ENCODE data around the gene CEP112.

Gene CEP112

GRCh38 chr17:66200685-66201092 is 8.8 kb upstream of the CEP112 start (continued):
- TF ChIP-seq POU6F1 (CRISPR knock-in tag; IDR thresholded peaks at IDR 0.05; ENCODE audit: borderline replicate concordance, low read depth): no peak

- TF ChIP-seq BACH2 (CRISPR knock-in tag; IDR thresholded peaks at IDR 0.05; ENCODE audit: borderline replicate concordance) (no peak), RARB (CRISPR knock-in tag; IDR thresholded peaks at IDR 0.05) (no peak), ZFP30 (CRISPR knock-in tag; IDR thresholded peaks at IDR 0.05) (no peak), ZNF8 (CRISPR knock-in tag; IDR thresholded peaks at IDR 0.05) (no peak), ESRRG (CRISPR knock-in tag; IDR thresholded peaks at IDR 0.05) (no peak), CSDC2 (CRISPR knock-in tag; IDR thresholded peaks at IDR 0.05) (no peak), PATZ1 (CRISPR knock-in tag; IDR thresholded peaks at IDR 0.05; ENCODE audit: borderline replicate concordance) (no peak)
These were observed 6.3 kb upstream of the CEP112 start for GRCh38 chr17:66198242-66198641.

GRCh38 chr17:66192378-66192687 is 400 bp upstream of the CEP112 start:
- TF ChIP-seq ZNF70 (CRISPR knock-in tag; IDR thresholded peaks at IDR 0.05): no peak
- TF ChIP-seq PPARA (CRISPR knock-in tag; IDR thresholded peaks at IDR 0.05; ENCODE audit: borderline replicate concordance): no peak
- TF ChIP-seq ARNTL (CRISPR knock-in tag; IDR thresholded peaks at IDR 0.05; ENCODE audit: borderline replicate concordance, low read depth): no peak
- no peak for TF ChIP-seq ISL1 (CRISPR knock-in tag; IDR thresholded peaks at IDR 0.05)
- TF ChIP-seq BACH2 (CRISPR knock-in tag; IDR thresholded peaks at IDR 0.05; ENCODE audit: borderline replicate concordance): no peak
- no peak for TF ChIP-seq ESRRG (CRISPR knock-in tag; IDR thresholded peaks at IDR 0.05)
- no peak; the same call in 2 of the 3 replicates for ATAC-seq

More at GRCh38 chr17:66198242-66198641, 6.3 kb upstream of the CEP112 start:
- no peak for ATAC-seq

- no peak for TF ChIP-seq CREB5 (CRISPR knock-in tag; IDR thresholded peaks at IDR 0.05; ENCODE audit: low read depth)
- TF ChIP-seq TCF4 (CRISPR knock-in tag; IDR thresholded peaks at IDR 0.05; ENCODE audit: borderline replicate concordance): no peak
- TF ChIP-seq PATZ1 (CRISPR knock-in tag; IDR thresholded peaks at IDR 0.05; ENCODE audit: borderline replicate concordance): no peak
- peak; percentile 75 for ATAC-seq
These were observed 968 bp downstream of the CEP112 start for GRCh38 chr17:66190738-66191592.

GRCh38 chr17:66187718-66188117 is 4.2 kb downstream of the CEP112 start:
- ATAC-seq: no peak

More at GRCh38 chr17:66187718-66188117, 4.2 kb downstream of the CEP112 start:
- no peak for TF ChIP-seq PPARA (CRISPR knock-in tag; IDR thresholded peaks at IDR 0.05; ENCODE audit: borderline replicate concordance)
- no peak for TF ChIP-seq BACH2 (CRISPR knock-in tag; IDR thresholded peaks at IDR 0.05; ENCODE audit: borderline replicate concordance)
- no peak for TF ChIP-seq ZC3H10 (CRISPR knock-in tag; IDR thresholded peaks at IDR 0.05)
- TF ChIP-seq POU6F1 (CRISPR knock-in tag; IDR thresholded peaks at IDR 0.05; ENCODE audit: borderline replicate concordance, low read depth): no peak
- no peak for TF ChIP-seq ARNTL (CRISPR knock-in tag; IDR thresholded peaks at IDR 0.05; ENCODE audit: borderline replicate concordance, low read depth)
- no peak for TF ChIP-seq ZNF565 (CRISPR knock-in tag; conservative IDR thresholded peaks at IDR 0.05; ENCODE audit: low read depth)
- no peak for TF ChIP-seq TCF4 (CRISPR knock-in tag; IDR thresholded peaks at IDR 0.05; ENCODE audit: borderline replicate concordance)
